Measurements from ENCODE around the gene TRIM68.
A peak's percentile ranks its signal among the peaks of the same experiment; 100 is the strongest.

The TRIM68 gene

DNA sequence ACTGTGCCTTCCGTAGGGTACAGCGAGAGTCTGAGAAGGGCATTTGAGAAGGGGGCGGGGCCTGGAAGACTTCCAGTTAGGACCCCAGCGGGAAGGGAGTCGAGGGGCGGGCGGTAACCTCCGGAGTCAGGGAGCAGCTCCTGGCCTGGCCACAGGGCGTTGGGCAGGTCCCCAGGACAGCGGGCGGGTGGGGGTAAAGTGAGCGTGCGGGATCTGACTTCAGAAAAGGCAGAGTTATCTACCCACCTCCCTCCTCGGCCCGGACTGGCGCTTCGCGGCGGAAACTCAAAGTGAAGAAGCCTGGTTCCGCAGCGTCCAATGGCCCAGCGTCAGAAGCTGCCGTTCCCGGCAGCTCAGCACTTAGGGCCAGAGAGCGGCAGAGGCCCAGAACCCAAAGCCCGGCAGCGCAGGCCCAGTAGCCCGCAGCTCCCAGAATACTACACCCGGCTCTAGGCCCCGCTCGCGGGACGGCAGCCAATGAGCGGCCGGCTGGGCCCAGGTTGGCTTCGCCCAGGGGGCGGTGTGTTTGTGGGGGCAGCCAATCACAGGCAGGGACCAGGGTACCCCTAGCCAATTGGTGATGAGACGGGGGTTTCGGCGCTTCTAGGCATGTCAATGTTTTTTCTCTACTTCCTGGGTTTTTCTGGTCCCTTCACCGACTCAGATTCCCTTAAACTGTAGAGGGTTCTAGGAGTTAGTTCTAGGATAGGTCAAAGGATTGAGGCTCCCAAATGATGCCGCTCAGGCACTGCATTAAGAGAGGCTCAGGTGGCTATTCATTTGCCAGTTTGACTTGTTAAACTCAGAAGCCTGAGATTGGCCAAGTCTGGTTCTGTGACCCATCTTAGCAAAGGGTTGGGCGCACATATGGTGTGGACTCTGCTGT is at the start of gene TRIM68:
Gene TRIM68, minus strand, starts transcription at position 451 of the 886 bp plus-strand sequence. CDS start 2,727 bp downstream, outside the sequence.
- peak; percentile 95 for DNase-seq

GRCh38 chr11:4654635-4655369 is 46.8 kb upstream of the TRIM68 start:
- DNase-seq: no peak

DNA sequence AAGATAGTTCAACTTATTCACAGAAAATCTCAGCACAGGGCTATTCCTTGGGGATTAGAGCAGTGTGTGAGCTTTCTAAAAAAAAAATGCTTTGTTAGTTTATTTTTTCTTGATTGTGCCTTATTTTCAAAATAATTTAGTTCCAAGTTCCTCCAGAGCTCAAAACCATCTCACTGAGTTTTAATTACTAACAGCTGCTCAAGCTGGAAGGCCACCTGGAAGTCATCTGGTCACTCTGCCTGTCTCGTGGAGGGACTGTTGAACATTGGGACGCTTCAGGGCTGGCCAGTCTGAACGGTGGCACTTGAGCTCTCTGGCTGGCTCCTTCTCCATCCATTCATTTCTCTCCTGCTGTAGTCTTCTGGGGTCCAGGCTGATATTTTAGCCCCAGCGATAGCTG is 39.7 kb upstream of the TRIM68 start:
- no peak for DNase-seq

GRCh38 chr11:4645974-4646373 is 37.9 kb upstream of the TRIM68 start:
- no peak for DNase-seq

DNA sequence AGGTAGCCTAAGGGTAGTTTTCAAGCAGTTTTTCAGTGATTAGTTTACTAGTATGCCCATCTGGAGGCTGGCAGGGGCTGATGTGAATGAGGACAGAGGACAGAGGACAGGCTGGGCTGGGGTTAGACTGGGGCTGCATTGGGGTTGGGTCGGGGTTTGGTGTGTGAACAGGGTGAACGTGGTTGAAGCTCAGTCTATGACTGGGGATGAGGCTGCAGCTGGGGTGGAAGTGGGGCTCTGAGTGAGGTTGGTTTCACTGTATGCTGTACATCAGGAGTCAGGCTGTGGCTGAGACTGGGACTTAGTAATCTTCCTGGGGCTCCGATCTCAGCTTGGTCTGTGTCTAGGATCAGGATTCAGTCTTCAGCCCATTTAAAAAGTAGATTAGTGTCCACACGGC is 36.2 kb upstream of the TRIM68 start:
- DNase-seq: no peak

DNA sequence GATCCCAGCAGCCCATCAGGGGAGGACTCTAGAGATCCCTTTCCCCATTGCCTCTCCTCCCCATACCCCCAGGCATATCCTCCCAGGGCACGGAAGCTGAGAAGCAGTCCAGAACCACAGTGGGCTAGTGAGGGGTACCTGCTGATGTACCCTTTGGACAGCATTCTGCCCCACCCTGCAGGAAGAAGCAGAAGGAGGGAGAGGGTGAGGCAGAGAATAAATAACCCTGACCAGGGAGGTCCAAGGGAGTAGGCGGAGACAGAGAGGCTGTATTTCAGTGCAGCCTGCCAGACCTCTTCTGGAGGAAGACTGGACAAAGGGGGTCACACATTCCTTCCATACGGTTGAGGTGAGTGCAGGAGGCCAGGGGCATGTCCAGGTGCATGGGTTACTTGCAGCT is 35.7 kb upstream of the TRIM68 start, which contains the start of gene OR51E1:
Gene OR51E1, plus strand, starts transcription at position 301 of the 400 bp plus-strand sequence. CDS start 8,545 bp downstream, outside the sequence.
- DNase-seq: no peak

GRCh38 chr11:4643076-4643475 is 35.0 kb upstream of the TRIM68 start:
- no peak for DNase-seq

DNA sequence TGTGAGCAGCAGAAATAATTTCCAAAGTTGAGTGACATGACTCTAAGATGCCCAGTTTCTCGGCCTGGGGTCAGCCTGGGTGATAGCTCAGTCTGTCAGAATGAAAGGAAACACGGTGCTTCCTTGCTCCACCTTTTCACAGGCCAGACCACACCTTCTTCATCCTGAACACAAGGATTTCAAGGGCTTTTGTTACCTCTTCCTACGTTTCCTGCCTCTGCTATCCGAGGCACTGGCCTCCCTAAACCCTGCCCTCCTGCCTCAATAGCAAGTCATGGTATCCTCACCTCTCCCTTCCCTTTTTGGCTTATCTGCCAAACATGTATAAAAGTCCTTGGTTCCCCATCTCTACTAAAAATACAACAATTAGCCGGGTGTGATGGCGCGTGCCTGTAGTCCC is 34.0 kb upstream of the TRIM68 start:
- no peak for DNase-seq

DNA sequence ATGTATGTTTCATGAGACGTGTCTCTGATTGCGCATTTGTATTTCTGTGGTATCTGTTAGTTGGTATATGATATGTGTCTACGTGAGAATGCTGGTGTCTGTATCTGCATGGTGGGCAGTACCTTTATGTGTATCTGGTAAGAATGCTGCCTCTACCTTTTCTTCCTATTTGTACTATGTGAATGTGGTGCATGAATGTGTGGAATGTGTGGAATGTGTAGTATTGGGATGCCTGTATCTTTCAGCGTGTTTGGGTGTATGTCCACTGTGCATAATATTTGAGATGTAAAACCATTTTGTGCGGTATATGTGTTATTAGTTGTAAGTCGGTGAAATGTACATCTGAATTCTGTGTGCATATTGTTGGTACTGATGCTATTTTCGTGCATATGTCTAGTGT is 33.5 kb upstream of the TRIM68 start:
- DNase-seq: no peak

DNA sequence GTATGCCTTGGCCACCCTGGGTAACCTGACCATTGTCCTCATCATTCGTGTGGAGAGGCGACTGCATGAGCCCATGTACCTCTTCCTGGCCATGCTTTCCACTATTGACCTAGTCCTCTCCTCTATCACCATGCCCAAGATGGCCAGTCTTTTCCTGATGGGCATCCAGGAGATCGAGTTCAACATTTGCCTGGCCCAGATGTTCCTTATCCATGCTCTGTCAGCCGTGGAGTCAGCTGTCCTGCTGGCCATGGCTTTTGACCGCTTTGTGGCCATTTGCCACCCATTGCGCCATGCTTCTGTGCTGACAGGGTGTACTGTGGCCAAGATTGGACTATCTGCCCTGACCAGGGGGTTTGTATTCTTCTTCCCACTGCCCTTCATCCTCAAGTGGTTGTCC is 31.9 kb upstream of the TRIM68 start:
- DNase-seq: no peak

- DNase-seq: no peak
Measured at GRCh38 chr11:4637662-4638047, 29.6 kb upstream of the TRIM68 start.

DNA sequence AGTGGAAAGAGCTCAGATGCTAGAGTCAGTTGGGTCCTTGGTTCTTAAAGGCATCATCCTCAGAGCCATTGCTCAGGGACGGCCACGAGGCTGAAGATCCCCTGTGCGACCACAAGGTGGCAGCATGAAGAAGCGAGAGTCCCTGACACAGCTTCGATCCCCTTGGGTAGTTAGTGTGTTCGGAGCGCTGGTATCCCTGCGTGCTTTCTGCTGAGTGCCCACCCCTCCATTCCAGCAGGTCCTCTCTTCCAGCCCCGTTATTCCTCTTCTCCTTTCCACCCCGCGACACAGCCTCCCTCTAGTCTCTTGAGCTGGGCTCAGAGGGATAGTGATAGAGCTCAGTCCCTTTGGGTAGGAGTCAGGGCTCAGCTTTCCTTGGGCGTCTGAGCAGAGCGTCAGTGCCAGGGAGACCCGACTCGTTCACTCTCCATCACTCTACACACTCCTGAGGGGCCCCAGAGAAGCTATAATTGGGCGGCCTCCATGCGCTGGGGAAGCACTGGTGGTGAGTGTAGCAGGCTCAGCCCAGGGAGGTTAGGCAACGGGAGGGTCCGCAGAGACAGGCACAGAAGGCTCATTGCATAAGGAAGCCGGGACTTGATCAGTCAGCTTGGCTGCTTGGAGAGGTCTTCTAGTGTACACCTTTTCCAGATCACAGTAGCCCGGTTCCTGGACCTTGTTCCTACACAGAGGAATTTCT is 29.1 kb upstream of the TRIM68 start, which contains the start of gene OR51D1:
Gene OR51D1, plus strand, starts transcription at position 516 of the 700 bp plus-strand sequence. CDS start 2,314 bp downstream, outside the sequence.
- DNase-seq: peak; percentile 71

GRCh38 chr11:4636136-4636535 is 28.1 kb upstream of the TRIM68 start:
- DNase-seq: no peak

GRCh38 chr11:4626207-4627099 is 18.4 kb upstream of the TRIM68 start:
- peak; percentile 46 for DNase-seq

DNA sequence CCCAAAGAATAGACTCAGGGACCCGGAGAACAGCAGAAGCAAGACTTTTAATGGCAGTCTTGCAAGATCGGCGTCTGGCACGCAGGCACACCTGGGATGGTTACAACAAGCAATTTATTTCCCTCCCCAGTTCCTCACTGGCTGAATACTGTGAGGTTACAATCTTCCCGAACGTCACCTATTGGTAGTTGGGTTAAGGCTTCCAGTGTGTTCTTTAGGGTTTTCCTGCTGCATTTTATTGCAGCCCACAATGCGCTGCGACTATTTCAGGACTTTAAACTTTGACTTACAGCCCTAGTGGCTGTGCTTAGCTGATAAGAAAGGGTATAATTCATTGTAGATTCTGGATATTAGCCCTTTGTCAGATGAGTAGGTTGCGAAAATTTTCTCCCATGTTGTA is 11.5 kb upstream of the TRIM68 start:
- no peak for DNase-seq

- no peak for DNase-seq
Measured at GRCh38 chr11:4615856-4616444, 7.9 kb upstream of the TRIM68 start.

DNA sequence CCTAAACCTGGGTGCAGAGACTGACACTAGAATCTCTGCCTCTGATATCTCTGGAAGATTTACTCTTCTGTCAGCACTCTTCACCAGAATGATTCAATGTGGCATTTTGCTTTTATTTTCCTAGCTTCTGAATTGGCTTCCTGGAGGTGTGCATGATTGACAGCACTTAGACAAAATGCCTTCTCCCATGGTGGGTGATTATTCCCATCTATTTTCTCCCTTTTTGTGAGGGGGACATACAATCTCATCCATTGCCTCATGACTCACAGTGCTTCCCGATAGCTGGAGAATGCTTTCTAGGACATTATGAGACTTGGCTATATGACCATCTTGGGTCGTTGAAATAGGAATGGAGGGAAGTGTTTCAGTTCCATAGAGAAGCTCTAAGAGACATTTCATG is 4.0 kb upstream of the TRIM68 start:
- DNase-seq: no peak

GRCh38 chr11:4610258-4610935 is 2.4 kb upstream of the TRIM68 start:
- peak; percentile 28 for DNase-seq

DNA sequence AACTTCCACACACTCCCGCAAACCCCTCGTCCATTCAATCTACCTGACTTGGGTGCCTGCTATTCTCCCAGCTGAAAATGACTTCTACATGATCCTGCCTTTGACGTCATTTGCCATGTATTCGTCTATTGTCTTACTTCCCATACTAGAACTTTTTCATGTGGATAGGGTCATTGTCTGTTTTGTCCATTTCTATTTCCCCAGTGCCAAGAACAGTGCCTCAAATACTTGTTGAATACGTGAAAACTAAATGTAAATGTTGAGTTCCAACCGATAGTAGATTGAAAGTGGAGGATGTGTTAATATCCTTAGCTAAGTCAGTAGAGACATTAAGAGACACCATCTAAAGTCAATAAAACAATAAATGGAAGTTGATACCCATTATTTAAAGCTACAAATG is 935 bp downstream of the TRIM68 start:
- DNase-seq: no peak

- DNase-seq: no peak
Measured at GRCh38 chr11:4606231-4607015, 1.6 kb downstream of the TRIM68 start.
